NOMO-1 treated with dmso at 0.1 percent for 144 hours (cell line): Measurements from ENCODE around the gene CBX4.

Source experiments
- DNase-seq: peaks from one replicate; lab custom pipeline; 2025; ENCODE audit not compliant: unreplicated experiment; lab: John Stamatoyannopoulos, UW

The CBX4 gene

DNA sequence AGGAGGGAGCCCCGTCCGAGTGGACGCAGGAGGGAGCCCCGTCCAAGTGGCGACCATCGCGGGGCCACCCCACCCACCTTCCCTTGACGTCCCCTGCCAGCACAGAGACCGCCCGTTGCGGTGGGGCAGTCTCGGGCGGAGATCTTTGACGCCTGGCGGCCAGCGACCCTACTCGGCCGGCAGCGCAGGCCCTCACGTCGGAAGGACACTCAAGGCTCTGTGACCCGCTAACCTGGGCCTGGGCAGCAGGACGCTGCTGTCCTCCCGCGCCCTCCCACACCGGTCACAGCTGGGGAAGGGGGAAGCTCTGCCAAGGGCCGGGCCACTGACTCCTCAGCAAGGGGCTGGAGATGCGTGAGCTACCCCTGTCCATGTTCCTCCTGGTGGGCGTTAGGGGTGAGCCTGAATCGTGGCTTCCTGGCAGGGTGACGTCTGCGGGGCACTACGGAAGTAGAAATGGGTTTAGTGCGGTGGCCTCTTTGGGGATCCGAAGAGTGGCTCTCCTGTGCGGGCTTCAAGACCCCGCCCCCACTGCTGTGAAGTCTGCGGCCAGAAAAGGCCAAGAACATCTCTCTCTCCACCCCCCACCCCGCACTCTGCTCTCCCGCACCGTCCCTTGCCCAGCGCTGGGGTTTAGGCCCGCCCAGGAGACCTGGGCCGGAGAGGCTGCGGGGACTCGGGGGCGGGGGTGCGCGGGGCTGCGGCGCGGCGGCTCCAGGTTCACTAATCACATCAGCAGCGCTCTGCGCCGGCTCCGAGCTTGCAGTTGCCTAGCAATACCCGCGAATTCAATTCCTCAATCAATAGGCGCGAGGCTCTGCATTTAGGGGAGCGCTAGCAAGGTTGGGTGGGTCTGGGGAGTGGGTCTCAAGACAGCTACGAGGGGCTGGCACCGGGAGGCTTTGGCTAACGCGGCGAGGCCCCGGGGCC is 48.2 kb downstream of the CBX4 start:
- DNase-seq, result no peak

- DNase-seq, result no peak
Measured at GRCh38 chr17:79789943-79790804, 49.1 kb downstream of the CBX4 start.

- no peak for DNase-seq
Measured at GRCh38 chr17:79788989-79789942, 50.0 kb downstream of the CBX4 start.

GRCh38 chr17:79788455-79788854 is 50.8 kb downstream of the CBX4 start:
- DNase-seq, result no peak

DNA sequence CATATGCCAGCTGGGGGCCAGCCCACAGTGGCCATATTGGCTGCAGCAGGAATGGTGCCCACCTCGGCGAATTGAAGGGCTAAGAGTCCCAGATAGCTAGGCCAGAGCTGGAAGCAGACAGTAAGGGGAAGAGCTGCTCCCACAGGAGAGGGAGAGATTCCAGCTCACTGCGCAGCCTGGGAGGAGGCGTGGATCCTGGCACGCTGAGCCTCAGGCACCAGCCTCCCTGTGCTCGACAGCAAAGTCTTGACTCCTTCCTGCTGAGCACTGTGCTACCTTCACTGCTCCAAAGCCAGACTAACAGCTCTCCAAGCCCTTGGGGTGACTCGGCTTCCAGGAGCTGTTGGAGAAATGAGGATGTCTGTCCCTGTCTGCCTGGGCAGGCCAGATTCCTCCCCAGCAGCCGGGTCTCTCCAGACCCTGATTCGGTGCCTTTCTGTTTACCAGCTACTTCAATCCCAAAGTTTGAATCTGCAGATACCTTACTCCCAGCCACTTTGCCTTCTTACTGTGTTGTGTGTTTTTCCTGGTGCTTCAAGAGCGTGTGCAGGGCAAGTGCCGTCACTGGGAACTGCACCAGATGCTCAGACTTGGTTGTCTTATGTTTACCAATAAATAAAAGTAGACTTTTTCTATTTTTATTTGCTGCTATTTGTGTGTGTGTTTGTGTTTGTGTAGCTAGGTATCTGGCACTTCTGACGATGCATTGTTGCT is 52.2 kb downstream of the CBX4 start:
- DNase-seq, result no peak

GRCh38 chr17:79785900-79786810 is 53.1 kb downstream of the CBX4 start:
- DNase-seq, result no peak

DNA sequence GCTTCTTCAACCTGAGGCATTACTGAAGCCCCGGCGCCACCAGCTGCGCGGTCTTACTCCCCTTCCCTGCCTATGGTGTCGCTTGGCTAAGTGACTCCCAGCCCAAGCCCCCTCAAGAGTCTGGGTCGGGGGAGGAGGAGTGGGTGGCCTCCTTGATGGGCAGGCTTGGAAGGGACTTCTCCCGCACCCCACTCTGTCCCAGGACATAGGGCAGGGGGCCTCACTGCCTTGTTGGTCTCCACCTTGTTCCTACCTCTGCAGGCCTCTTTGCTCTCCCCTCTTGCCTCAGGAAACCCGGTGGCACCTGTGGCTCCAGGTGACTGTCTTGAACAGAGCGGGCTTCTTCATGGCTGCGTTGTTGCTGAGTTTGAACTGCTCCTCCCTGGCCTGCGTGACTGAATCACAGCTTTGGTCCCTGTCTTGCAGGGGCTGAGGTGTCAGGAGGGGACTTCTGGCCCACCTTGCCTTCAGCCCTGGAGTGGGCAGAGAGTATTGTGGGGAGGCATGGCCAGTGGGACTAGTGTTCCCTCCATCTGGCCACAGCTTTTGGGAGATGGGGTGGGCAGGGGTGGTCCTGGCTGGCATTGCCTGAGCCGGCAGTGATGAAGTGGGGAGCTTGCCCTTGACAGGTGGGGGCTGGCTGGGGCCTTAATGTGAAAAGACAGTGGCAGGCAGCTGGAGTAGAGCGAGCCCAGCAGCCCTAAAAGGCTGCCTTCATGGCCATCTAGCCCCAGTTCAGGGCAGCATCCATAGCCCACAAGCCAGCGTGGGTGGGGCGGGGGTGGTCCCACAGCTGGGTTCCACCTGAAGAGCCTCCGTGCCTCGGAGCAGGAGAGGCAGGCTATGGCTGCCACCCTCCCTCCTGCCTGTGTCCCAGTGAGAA is 54.0 kb downstream of the CBX4 start:
- DNase-seq, result no peak

- DNase-seq, result no peak
Measured at GRCh38 chr17:79784353-79785016, 54.8 kb downstream of the CBX4 start.

- no peak for DNase-seq
Measured at GRCh38 chr17:79783891-79784290, 55.3 kb downstream of the CBX4 start.
